Activated B cell treated with CpG ODN at 0.5 μM for 24 hours (primary cell): ENCODE results near the gene SCUBE1. TPM values are rescaled to one million over a fixed set of nuclear protein-coding genes. Genes with fewer than 3 reads are reported as not detected.

Experiments
- ATAC-seq: fragments of 200-7000 bp; cut with Tn5 transposase; one replicate; pipeline ENCODE4 v1.10.0; 2021; ENCODE audit warnings: low read depth, mild to moderate bottlenecking, moderate library complexity
- CTCF ChIA-PET: fragments of 350-600 bp; sonication (Branson Sonifier 250); formaldehyde crosslinking; loops from one replicate; lab custom pipeline; 2021; ENCODE audit warnings: antibody characterized with exemption; lab: Charles Lee
- POLR2A ChIA-PET: fragments of 350-600 bp; sonication (Branson Sonifier 250); formaldehyde crosslinking; loops from one replicate; lab custom pipeline; 2021; ENCODE audit warnings: antibody characterized with exemption; lab: Charles Lee
- DNase-seq: peaks from one replicate; pipeline ENCODE4 v3.0.0; 2022
- H3K27ac Mint-ChIP-seq: one replicate; pipeline ENCODE4 v1.8.0; 2020; ENCODE audit warnings: mixed read lengths
- H3K27me3 Mint-ChIP-seq: one replicate; pipeline ENCODE4 v1.8.0; 2021; ENCODE audit warnings: mixed read lengths
- H3K36me3 Mint-ChIP-seq: one replicate; pipeline ENCODE4 v1.8.0; 2021; ENCODE audit warnings: low read depth, mixed read lengths
- H3K4me1 Mint-ChIP-seq: one replicate; pipeline ENCODE4 v1.8.0; 2021; ENCODE audit warnings: mixed read lengths
- H3K4me3 Mint-ChIP-seq: one replicate; pipeline ENCODE4 v1.8.0; 2020; ENCODE audit warnings: mild to moderate bottlenecking, mixed read lengths
- H3K9me3 Mint-ChIP-seq: one replicate; pipeline ENCODE4 v1.8.0; 2020; ENCODE audit warnings: mixed read lengths
- intact Hi-C: fragments of 100-400 bp; cut with micrococcal nuclease; formaldehyde crosslinking; loops from one replicate; pipeline ENCODE4 v1.15.1; 2024
- total RNA-seq: library from RNA; stranded (reverse); gene quantifications from 2 replicates; pipeline ENCODE4 v1.2.3, GENCODE V29; 2022
- TF ChIP-seq, protein P1 (sequence below): fragments of 200-600 bp; IDR thresholded peaks from one replicate; pipeline ENCODE4 v1.8.0; 2022; ENCODE audit warnings: antibody characterized with exemption, mild to moderate bottlenecking

The SCUBE1 gene
- total RNA-seq, 1 donor from 2014 or later, result not detected

DNA sequence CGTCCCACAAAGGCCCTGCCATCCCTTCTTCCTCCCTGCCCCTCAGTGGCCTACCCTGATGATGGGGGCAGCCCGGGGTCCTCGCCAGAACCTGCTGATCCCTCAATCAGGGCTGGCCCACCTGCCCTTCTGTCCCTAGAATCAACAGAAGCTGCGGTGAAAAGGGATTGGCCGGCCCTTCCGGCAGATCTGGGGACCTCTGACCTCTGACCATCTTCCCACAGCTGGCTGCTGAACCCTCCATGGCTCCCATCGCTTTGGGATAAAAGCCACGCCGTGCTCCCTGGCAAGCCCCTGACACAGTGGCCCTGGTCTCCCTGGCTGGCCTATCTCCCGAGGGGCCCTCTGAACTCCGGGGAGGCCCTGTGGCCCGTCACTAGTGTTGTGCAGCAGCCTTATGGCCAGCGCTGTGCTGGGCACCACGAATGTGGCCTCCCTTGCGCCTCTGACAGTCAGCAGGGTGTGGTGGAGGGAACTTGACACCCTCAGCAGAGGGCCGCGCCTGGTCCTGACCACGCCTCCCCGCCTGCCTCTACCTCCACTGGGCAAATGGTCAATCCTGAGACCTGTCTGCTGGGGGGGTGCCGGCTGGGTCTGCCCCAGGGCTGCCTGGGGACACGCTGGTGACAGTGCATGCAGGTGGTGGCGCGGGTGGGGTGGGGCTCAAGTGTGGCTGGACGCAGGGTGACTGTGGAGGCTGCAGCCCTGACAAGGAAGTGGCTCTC is 98.2 kb downstream of the SCUBE1 start:
- Mint-ChIP-seq H3K27me3 (peaks cover under 1% of the 10 kb centered on the region), H3K36me3 (no peaks in the 10 kb centered on the region), H3K9me3 (no peaks in the 10 kb centered on the region), H3K27ac (no peak overlapping the region), H3K4me1 (no peaks in the 10 kb centered on the region), H3K4me3 (no peak overlapping the region)
- TF ChIP-seq, protein P1, sequence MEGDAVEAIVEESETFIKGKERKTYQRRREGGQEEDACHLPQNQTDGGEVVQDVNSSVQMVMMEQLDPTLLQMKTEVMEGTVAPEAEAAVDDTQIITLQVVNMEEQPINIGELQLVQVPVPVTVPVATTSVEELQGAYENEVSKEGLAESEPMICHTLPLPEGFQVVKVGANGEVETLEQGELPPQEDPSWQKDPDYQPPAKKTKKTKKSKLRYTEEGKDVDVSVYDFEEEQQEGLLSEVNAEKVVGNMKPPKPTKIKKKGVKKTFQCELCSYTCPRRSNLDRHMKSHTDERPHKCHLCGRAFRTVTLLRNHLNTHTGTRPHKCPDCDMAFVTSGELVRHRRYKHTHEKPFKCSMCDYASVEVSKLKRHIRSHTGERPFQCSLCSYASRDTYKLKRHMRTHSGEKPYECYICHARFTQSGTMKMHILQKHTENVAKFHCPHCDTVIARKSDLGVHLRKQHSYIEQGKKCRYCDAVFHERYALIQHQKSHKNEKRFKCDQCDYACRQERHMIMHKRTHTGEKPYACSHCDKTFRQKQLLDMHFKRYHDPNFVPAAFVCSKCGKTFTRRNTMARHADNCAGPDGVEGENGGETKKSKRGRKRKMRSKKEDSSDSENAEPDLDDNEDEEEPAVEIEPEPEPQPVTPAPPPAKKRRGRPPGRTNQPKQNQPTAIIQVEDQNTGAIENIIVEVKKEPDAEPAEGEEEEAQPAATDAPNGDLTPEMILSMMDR, result no peak
- CTCF ChIA-PET, result no interaction called here
- no peak for DNase-seq
- POLR2A ChIA-PET, result no interaction called here
- intact Hi-C loops, result no loop called here
- ATAC-seq, result no peak

DNA sequence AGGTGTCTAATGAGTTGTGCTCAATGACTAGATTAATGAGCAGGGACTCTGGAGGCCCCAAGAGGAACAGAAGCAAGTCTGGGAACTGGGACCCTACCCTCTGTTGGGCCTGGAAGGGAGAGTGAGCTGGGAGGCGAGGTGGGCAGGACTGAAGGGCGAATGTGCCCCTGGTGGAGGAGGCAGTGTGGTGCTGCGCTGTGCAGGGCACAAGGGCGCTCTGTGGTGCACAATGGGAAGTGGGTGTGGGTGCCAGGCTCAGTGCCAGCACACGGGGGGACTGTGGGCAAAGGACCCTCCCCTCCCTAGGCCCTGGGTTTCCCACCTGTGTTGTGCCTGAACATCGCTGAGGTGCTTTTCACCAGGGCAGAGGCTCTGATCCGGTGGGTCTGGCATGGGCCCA is 98.8 kb downstream of the SCUBE1 start:
- DNase-seq, result no peak
- TF ChIP-seq, protein P1, result no peak
- Mint-ChIP-seq H3K9me3 (no peaks in the 10 kb centered on the region), H3K4me3 (no peak overlapping the region), H3K36me3 (no peaks in the 10 kb centered on the region), H3K27me3 (peaks cover 3% of the 10 kb centered on the region), H3K27ac (no peak overlapping the region), H3K4me1 (no peaks in the 10 kb centered on the region)
- POLR2A ChIA-PET, result no interaction called here
- no peak for ATAC-seq
- intact Hi-C loops, result no loop called here
- CTCF ChIA-PET, result no interaction called here

DNA sequence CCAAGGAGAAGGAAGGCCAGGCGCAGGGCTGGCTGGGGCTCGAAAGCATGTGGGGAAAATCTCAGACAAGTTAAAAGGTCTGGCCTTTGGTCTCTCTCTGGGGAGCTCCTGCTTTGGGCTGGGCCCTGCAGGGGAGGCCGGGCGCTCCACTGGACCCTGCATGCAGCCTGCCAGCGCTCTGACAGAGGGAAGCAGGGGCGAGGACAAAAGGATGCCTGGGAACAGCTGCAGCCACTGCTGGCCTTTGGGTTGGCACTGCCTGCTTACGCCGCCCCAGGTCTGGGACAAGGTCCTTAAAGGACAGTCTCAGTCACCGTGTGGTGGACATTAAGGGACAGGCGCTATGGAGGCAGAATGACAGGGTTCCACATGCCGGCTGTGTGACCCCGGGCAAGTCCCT is 99.8 kb downstream of the SCUBE1 start:
- no peaks in the 10 kb centered on the region for H3K9me3 Mint-ChIP-seq
- POLR2A ChIA-PET, result no interaction called here
- no peak for DNase-seq
- TF ChIP-seq, protein P1, result no peak
- intact Hi-C loops, result no loop called here
- no peaks in the 10 kb centered on the region for H3K4me1 Mint-ChIP-seq
- peaks cover 3% of the 10 kb centered on the region for H3K27me3 Mint-ChIP-seq
- no peaks in the 10 kb centered on the region for H3K36me3 Mint-ChIP-seq
- CTCF ChIA-PET, result no interaction called here
- ATAC-seq, result no peak
- no peak overlapping the region for H3K4me3 Mint-ChIP-seq
- H3K27ac Mint-ChIP-seq, result no peak overlapping the region

DNA sequence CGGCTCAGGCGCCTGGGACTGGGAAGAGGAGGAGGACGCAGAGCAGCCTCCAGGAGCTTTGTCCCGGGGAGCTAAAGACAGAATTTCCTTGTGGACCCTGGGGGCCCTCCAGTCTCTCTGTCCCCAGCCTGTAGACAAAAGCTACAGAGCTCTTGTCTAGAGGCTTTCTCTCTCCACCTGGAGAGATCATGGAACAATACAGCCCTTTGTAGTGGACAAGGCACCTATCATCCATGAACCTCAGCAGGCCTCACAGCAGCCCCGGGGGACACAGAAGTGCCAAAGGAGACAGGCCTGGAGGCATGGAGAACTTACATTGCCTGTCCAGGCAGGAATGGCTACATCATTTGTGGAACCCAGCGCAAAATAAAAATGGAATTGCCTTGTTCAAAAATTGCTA is 100.5 kb downstream of the SCUBE1 start:
- Mint-ChIP-seq H3K4me3 (no peak overlapping the region), H3K9me3 (no peaks in the 10 kb centered on the region), H3K4me1 (no peaks in the 10 kb centered on the region), H3K27ac (no peak overlapping the region), H3K27me3 (peaks cover 3% of the 10 kb centered on the region), H3K36me3 (no peaks in the 10 kb centered on the region)
- intact Hi-C loops, result no loop called here
- DNase-seq, result no peak
- ATAC-seq, result no peak
- POLR2A ChIA-PET, result no interaction called here
- TF ChIP-seq, protein P1, result no peak
- CTCF ChIA-PET, result no interaction called here

DNA sequence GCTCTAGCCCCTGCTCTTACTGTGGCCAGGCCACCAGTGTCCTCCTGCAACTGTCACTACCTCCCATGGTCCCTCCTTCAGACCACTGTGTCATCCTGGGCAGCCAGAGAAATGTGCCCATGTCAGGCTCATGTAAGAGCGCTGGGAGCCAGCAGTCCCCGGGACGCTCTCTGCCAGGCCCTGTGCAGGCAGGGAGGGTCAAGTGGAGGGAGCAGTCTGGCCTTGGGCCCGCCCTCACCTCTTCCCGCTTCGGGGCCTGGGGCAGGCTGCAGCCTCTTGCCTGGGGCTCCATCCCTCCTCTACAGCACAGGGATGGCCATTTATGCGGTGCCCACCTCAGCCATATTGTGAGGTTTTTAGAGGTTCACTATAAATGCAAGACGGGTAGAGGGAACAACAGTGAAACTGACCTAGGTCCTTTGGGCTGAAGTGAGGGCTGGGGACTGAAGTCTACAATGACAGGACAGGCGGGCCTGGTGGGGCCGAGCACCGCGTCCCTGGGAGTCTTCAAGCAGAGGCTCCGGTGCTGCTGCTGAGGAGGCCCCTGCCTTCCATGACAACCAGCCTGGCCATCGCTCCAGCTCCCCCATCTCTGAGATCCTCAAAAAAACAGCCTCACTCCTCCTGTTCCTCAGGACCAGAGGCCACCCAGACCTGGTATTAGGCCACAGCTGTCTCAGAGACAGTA is 101.3 kb downstream of the SCUBE1 start:
- no peak overlapping the region for H3K27ac Mint-ChIP-seq
- no peaks in the 10 kb centered on the region for H3K36me3 Mint-ChIP-seq

More for the DNA sequence above, 101.3 kb downstream of the SCUBE1 start:
- POLR2A ChIA-PET, result no interaction called here
- Mint-ChIP-seq H3K4me1 (no peaks in the 10 kb centered on the region), H3K4me3 (no peak overlapping the region), H3K9me3 (no peaks in the 10 kb centered on the region), H3K27me3 (peaks cover 3% of the 10 kb centered on the region)
- intact Hi-C loops, result no loop called here
- TF ChIP-seq, protein P1, result no peak
- DNase-seq (no peak), ATAC-seq (no peak)
- CTCF ChIA-PET, result no interaction called here
